ENCODE results near the gene TTLL9.

GRCh38 chr20:31915491-31916280, 45.3 kb downstream of the TTLL9 start:
- no peak for TF ChIP-seq CTCF (IDR thresholded peaks at IDR 0.05)
- TF ChIP-seq POLR2A (IDR thresholded peaks at IDR 0.05), result no peak

Measured in right lobe of liver (tissue), 4 donors.